Measurements from ENCODE around the gene INSR.

GRCh38 chr19:7223429-7223828 lies 70.8 kb downstream of the INSR start:
- TF ChIP-seq BHLHE40 (IDR thresholded peaks at IDR 0.05; ENCODE audit: borderline replicate concordance) (no peak), SP1 (IDR thresholded peaks at IDR 0.05) (no peak), FOXM1 (IDR thresholded peaks at IDR 0.05; ENCODE audit: borderline replicate concordance) (no peak), ARNT (IDR thresholded peaks at IDR 0.05) (no peak), SUZ12 (IDR thresholded peaks at IDR 0.05) (no peak), NFRKB (IDR thresholded peaks at IDR 0.05) (no peak), TARDBP (IDR thresholded peaks at IDR 0.05) (no peak), FOXA1 (IDR thresholded peaks at IDR 0.05) (no peak), PKNOX1 (IDR thresholded peaks at IDR 0.05) (no peak), HDGF (IDR thresholded peaks at IDR 0.05; ENCODE audit: borderline replicate concordance) (no peak), FOXK2 (IDR thresholded peaks at IDR 0.05) (no peak)
